GM19324 (cell line): ENCODE results near the gene CECR2.

Source experiments
- ATAC-seq: cut with Tn5 transposase; IDR thresholded peaks from one replicate; pipeline ENCODE4 v1.9.1; 2021; ENCODE audit warnings: mild to moderate bottlenecking, moderate library complexity; ENCODE audit not compliant: unreplicated experiment, low FRiP score

CECR2 gene

GRCh38 chr22:17441326-17441725 is 72.1 kb downstream of the CECR2 start:
- ATAC-seq: no peak

- no peak for ATAC-seq
These were observed 74.3 kb downstream of the CECR2 start for GRCh38 chr22:17443405-17444203.

- no peak for ATAC-seq
These were observed 74.9 kb downstream of the CECR2 start for GRCh38 chr22:17444204-17444504.

- ATAC-seq: no peak
These were observed 77.4 kb downstream of the CECR2 start for GRCh38 chr22:17446698-17447097.

GRCh38 chr22:17451316-17451715 is 82.1 kb downstream of the CECR2 start:
- ATAC-seq: no peak

GRCh38 chr22:17460895-17461294 is 91.6 kb downstream of the CECR2 start:
- no peak for ATAC-seq

GRCh38 chr22:17470880-17471500 is 101.7 kb downstream of the CECR2 start:
- no peak for ATAC-seq

GRCh38 chr22:17471886-17472535 is 102.8 kb downstream of the CECR2 start:
- no peak for ATAC-seq

GRCh38 chr22:17472932-17473331 is 103.7 kb downstream of the CECR2 start:
- no peak for ATAC-seq

GRCh38 chr22:17475318-17476230 is 106.3 kb downstream of the CECR2 start:
- no peak for ATAC-seq

GRCh38 chr22:17476838-17477237 is 107.6 kb downstream of the CECR2 start:
- no peak for ATAC-seq

GRCh38 chr22:17477391-17477833 is 108.2 kb downstream of the CECR2 start:
- no peak for ATAC-seq

GRCh38 chr22:17479135-17479534 is 109.9 kb downstream of the CECR2 start:
- no peak for ATAC-seq

GRCh38 chr22:17481424-17481823 is 112.2 kb downstream of the CECR2 start:
- no peak for ATAC-seq

- no peak for ATAC-seq
These were observed 114.6 kb downstream of the CECR2 start for GRCh38 chr22:17483688-17484372.

GRCh38 chr22:17484608-17485007 is 115.3 kb downstream of the CECR2 start:
- no peak for ATAC-seq

- ATAC-seq: no peak
These were observed 117.1 kb downstream of the CECR2 start for GRCh38 chr22:17486313-17486712.

- ATAC-seq: no peak
These were observed 117.5 kb downstream of the CECR2 start for GRCh38 chr22:17486719-17487118.

- no peak for ATAC-seq
These were observed 119.8 kb downstream of the CECR2 start for GRCh38 chr22:17489101-17489500.

- no peak for ATAC-seq
These were observed 121.9 kb downstream of the CECR2 start for GRCh38 chr22:17491090-17491640.
